Femur (tissue), 1 donor: ENCODE measurements around the gene PCP4L1.
A peak's percentile ranks its signal among the peaks of the same experiment; 100 is the strongest.
"Not testable (repeated sequence)": the region's sequence is repeated elsewhere in the genome, so short reads cannot be mapped to it uniquely, and the experiment has no call there.

Experiments used
- DNase-seq: peaks from one replicate; pipeline ENCODE4 v3.0.0-alpha.2; 2017

The PCP4L1 gene

GRCh38 chr1:161273402-161273801 lies 14.9 kb downstream of the PCP4L1 start:
- no peak for DNase-seq

GRCh38 chr1:161274874-161275273 lies 16.3 kb downstream of the PCP4L1 start:
- no peak for DNase-seq

- no peak for DNase-seq
Observed at GRCh38 chr1:161282991-161283390, 24.4 kb downstream of the PCP4L1 start.

GRCh38 chr1:161285113-161285512 lies 26.6 kb downstream of the PCP4L1 start:
- DNase-seq = no peak

GRCh38 chr1:161285521-161285920 lies 27.0 kb downstream of the PCP4L1 start:
- DNase-seq = no peak

GRCh38 chr1:161287482-161288054 lies 29.0 kb downstream of the PCP4L1 start:
- no peak for DNase-seq

- DNase-seq = no peak
Observed at GRCh38 chr1:161290779-161291178, 32.2 kb downstream of the PCP4L1 start.

GRCh38 chr1:161297415-161297814 lies 38.9 kb downstream of the PCP4L1 start:
- no peak for DNase-seq

- no peak for DNase-seq
Observed at GRCh38 chr1:161298116-161298515, 39.6 kb downstream of the PCP4L1 start.

- no peak for DNase-seq
Observed at GRCh38 chr1:161299347-161299746, 40.8 kb downstream of the PCP4L1 start.

- DNase-seq = no peak
Observed at GRCh38 chr1:161300478-161300877, 41.9 kb downstream of the PCP4L1 start.

GRCh38 chr1:161304927-161305866 lies 46.7 kb downstream of the PCP4L1 start:
- DNase-seq = no peak

GRCh38 chr1:161305867-161306519 lies 47.4 kb downstream of the PCP4L1 start:
- DNase-seq = peak; percentile 84

GRCh38 chr1:161307230-161307768 lies 48.8 kb downstream of the PCP4L1 start:
- no peak for DNase-seq

- DNase-seq = no peak
Observed at GRCh38 chr1:161307892-161308638, 49.5 kb downstream of the PCP4L1 start.

- DNase-seq = no peak
Observed at GRCh38 chr1:161309868-161310267, 51.3 kb downstream of the PCP4L1 start, which contains the start of gene MPZ. TSS of gene MPZ (minus strand) at chr1:161309968. CDS start at chr1:161309905, 63 bp downstream.

GRCh38 chr1:161311595-161312181 lies 53.1 kb downstream of the PCP4L1 start:
- DNase-seq = no peak

- no peak for DNase-seq
Observed at GRCh38 chr1:161313554-161314200, 55.1 kb downstream of the PCP4L1 start.

GRCh38 chr1:161314201-161314981 lies 55.8 kb downstream of the PCP4L1 start, which contains the start of gene SDHC:
TSS of gene SDHC (plus strand) at chr1:161314381. CDS start at chr1:161314406, 25 bp downstream.
- DNase-seq = peak; percentile 95

GRCh38 chr1:161315841-161316674 lies 57.5 kb downstream of the PCP4L1 start:
- not testable (repeated sequence) for DNase-seq
